GM18868 (cell line): ENCODE data around the gene DSEL.

ENCODE experiments used
- ATAC-seq: cut with Tn5 transposase; IDR thresholded peaks from one replicate; pipeline ENCODE4 v1.9.1; 2021; ENCODE audit warnings: mild to moderate bottlenecking, moderate library complexity; ENCODE audit not compliant: unreplicated experiment

Gene DSEL

GRCh38 chr18:67516539-67517443 lies at the start of gene DSEL:
Gene DSEL (minus strand): TSS chr18:67516720. CDS start chr18:67514608, 2,112 bp downstream.
- peak; percentile 98 for ATAC-seq

GRCh38 chr18:67553437-67553836 lies 36.9 kb upstream of the DSEL start:
- no peak for ATAC-seq

- ATAC-seq = no peak
Observed at GRCh38 chr18:67550872-67551520, 34.5 kb upstream of the DSEL start.

GRCh38 chr18:67549946-67550345 lies 33.4 kb upstream of the DSEL start:
- ATAC-seq = no peak

GRCh38 chr18:67545681-67546080 lies 29.2 kb upstream of the DSEL start:
- no peak for ATAC-seq

- ATAC-seq = no peak
Observed at GRCh38 chr18:67540559-67540958, 24.0 kb upstream of the DSEL start.

GRCh38 chr18:67531929-67532328 lies 15.4 kb upstream of the DSEL start:
- no peak for ATAC-seq

- no peak for ATAC-seq
Observed at GRCh38 chr18:67525328-67526099, 9.0 kb upstream of the DSEL start.

GRCh38 chr18:67520351-67520921 lies 3.9 kb upstream of the DSEL start:
- ATAC-seq = no peak

- ATAC-seq = no peak
Observed at GRCh38 chr18:67519592-67519991, 3.1 kb upstream of the DSEL start.

- ATAC-seq = no peak
Observed at GRCh38 chr18:67518566-67518965, 2.0 kb upstream of the DSEL start.

- ATAC-seq = no peak
Observed at GRCh38 chr18:67517444-67517765, 885 bp upstream of the DSEL start.

GRCh38 chr18:67515942-67516538 lies 480 bp downstream of the DSEL start:
- ATAC-seq = peak; percentile 28

GRCh38 chr18:67514901-67515540 lies 1.5 kb downstream of the DSEL start:
- no peak for ATAC-seq

GRCh38 chr18:67514465-67514864 lies 2.1 kb downstream of the DSEL start:
- no peak for ATAC-seq

- ATAC-seq = no peak
Observed at GRCh38 chr18:67513280-67513679, 3.2 kb downstream of the DSEL start.

- ATAC-seq = no peak
Observed at GRCh38 chr18:67511840-67512239, 4.7 kb downstream of the DSEL start.

- no peak for ATAC-seq
Observed at GRCh38 chr18:67510831-67511230, 5.7 kb downstream of the DSEL start.

- no peak for ATAC-seq
Observed at GRCh38 chr18:67509741-67510391, 6.7 kb downstream of the DSEL start.

- ATAC-seq = no peak
Observed at GRCh38 chr18:67508146-67508545, 8.4 kb downstream of the DSEL start.
